HG03103 (cell line): ENCODE data around the gene GFI1.
"Not testable (repeated sequence)": the region's sequence is repeated elsewhere in the genome, so short reads cannot be mapped to it uniquely, and the experiment has no call there.

ENCODE experiments used
- ATAC-seq: cut with Tn5 transposase; IDR thresholded peaks from one replicate; pipeline ENCODE4 v1.9.1; 2021; ENCODE audit warnings: low read depth; ENCODE audit not compliant: unreplicated experiment

GFI1 gene

DNA sequence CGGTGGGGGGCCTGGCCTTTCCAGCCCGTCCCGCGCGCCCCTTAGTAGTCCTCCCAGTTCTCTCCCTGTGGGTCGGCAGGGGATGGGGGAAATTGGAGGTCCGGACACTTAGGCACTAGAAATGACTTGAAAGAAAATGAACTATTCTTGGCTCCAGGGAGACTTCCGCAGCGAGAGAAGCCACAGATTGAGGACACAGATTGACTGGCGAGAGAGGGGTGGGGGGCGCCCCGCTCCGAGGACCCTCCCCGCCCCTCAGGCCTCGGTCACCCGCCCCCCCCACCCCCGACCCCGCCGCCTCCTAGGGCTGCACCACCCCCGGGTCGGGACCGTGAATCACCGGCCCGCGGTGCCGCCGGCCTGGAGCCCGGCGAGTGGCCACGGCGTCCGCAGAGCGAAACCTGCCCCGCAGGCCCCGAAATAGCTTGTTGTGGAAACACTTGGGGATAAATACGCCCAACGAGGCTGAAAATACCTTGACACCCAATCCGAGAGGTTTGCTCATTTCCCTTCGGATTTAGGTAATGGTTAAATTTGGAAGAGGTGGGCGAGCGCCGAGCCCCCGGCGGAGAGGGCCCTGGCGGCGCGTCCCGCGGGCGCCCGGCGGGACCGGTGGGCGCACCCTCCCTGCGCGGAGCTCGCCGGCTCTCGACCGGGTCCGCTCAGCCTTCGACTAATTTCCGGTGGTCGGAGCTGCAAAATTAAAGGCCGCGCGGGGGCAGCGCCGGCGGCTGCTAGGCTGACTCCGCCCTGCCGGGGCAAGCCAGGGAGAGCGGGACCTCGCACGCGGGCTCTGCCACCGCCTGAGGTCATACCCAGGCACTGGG lies at the start of gene GFI1:
GFI1 (minus strand) TSS at position 675 of the 827 bp plus-strand sequence. CDS start 3,438 bp downstream, outside the sequence.
- peak; percentile 15 for ATAC-seq

GRCh38 chr1:92532371-92532770 lies 45.6 kb upstream of the GFI1 start:
- not testable (repeated sequence) for ATAC-seq

DNA sequence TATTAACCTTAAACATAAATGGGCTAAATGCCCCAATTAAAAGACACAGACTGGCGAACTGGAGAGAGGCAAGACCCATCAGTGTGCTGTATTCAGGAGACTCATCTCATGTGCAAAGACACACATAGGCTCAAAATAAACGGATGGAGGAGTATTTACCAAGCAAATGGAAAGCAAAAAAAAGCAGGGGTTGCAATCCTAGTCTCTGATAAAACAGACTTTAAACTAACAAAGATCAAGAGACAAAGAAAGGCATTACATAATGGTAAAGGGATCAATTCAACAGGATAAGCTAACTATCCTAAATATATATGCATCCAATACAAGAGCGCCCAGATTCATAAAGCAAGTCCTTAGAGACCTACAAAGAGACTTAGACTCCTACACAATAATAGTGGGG lies 45.2 kb upstream of the GFI1 start:
- ATAC-seq: not testable (repeated sequence)

DNA sequence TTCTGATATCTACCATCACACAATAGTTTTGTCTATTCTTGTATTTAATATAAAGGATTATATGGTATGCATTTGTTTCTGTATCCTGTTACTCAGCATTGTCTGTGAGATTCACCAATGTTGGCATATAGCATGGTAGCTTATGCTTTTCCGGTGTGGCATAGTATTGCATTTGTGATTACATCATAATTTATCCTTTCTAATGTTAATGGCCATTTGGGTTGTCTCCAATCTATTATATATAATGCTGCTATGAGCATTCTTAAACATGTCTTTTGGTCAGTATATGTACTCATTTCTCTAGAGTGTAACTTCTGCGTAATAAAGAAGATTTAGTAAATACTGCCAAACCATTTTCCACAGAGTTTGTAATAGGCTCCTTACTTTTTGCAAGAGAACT lies 40.9 kb upstream of the GFI1 start:
- no peak for ATAC-seq

DNA sequence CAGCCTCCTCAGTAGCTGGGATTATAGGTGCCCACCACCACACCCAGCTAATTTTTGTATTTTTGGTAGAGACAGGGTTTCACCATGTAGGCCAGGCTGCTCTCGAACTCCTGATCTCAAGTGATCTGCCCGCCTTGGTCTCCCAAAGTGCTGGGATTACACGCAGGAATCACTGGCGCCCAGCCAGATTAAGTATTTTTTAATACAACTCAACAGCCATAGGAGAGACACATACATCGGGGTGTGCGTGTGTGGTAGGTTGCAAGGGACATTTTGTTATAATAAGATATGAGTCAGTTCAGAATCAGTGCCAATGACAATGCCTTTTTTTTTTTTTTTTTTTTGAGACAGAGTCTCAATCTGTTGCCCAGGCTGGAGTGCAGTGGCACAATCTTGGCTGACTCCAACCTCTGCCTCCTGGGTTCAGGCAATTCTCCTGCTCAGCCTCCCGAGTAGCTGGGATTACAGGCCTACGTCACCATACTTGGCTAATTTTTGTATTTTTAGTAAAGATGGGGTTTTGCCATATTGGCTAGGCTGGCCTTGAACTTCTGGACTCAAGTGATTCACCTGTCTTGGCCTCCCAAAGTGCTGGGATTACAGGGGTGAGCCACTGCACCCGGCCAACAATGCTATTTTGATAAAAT lies 38.3 kb upstream of the GFI1 start:
- not testable (repeated sequence) for ATAC-seq

GRCh38 chr1:92519043-92519442 lies 32.3 kb upstream of the GFI1 start:
- ATAC-seq: no peak

DNA sequence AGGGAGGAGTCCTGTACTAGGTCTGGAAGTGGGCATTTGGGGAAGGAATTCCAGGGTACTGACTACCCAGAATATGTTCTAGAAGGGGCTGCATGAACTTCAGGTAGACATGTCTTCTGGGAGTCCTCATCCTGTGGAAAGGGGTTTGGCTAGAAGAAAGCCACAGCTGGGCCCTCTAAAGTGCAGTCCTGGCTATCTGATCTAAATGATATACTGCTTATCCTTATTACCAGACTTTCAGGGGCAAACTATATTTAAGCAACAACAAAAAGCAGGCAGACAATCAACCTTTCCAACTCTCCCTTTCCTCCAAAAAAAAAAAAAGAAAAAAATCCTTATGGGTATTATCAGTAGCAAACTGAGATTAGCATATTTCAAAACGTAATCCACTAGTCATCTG lies 29.8 kb upstream of the GFI1 start:
- ATAC-seq: no peak

DNA sequence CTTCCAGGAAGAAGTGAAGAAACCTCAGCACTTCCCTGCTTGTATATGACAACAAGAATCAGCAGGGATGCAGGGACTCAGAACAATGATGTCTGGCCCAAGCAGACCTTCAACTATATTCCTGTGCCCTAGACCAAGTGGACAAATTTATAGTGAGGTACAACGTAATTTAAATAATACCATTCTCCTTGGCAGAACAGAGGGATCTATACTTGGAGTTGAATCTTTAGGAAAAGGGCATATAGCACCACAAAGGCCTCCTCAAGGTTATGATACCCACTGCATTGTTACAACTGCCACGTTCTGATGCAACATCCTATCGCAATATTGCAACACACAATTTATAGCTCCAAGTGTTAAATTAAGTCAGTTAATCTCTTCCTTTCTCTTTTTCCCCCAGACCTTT lies 29.1 kb upstream of the GFI1 start:
- no peak for ATAC-seq

GRCh38 chr1:92511541-92511940 lies 24.8 kb upstream of the GFI1 start:
- no peak for ATAC-seq

DNA sequence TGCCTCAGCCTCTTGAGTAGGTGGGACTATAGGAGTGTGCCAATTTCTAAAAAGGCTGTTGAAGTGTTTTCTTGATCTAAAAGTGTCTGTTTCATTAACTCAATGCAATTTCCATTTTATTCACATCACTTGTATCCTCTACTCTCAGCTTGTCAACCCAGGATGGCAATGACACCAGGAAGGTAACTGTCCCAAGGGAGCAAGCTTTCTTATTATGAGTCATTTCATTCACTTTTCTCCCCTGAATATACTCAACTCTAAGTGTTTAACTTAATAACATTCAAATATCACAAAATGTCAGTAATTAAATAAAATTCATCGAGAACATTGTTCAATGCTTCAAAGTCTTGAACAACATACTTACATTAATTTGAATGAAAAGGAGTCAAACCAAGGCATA lies 22.9 kb upstream of the GFI1 start:
- no peak for ATAC-seq

DNA sequence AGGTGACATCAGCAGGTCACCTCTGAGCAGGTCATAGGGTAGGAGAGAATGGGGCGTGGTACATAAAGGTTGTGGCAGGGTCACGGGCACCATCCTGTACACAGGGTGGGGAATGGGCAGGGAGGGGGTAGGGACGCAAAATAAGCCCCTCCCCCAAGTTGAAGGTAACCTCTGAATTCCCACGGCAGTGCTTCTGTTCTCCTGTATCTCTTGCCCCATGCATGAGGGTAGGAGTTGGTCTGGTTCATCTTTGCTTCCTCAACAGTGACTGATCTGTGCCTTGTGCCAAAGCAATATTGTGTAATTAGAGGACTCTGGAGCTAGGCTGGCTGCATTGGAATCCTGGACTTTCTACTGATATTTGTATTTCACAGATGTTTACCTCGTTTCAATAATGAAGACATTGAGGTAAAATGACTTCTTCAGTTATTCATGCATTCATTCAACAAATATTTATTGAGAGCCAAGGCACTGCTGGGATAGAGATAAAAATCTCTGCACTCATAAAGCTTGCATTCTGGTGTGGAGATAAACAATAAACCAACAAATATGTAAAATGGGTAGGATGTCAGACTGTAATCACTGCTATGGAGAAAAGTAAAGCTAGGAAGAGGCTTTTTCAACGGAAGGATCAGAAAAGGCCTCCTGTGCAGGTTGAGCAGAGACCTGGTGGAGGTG lies 18.4 kb upstream of the GFI1 start:
- no peak for ATAC-seq

DNA sequence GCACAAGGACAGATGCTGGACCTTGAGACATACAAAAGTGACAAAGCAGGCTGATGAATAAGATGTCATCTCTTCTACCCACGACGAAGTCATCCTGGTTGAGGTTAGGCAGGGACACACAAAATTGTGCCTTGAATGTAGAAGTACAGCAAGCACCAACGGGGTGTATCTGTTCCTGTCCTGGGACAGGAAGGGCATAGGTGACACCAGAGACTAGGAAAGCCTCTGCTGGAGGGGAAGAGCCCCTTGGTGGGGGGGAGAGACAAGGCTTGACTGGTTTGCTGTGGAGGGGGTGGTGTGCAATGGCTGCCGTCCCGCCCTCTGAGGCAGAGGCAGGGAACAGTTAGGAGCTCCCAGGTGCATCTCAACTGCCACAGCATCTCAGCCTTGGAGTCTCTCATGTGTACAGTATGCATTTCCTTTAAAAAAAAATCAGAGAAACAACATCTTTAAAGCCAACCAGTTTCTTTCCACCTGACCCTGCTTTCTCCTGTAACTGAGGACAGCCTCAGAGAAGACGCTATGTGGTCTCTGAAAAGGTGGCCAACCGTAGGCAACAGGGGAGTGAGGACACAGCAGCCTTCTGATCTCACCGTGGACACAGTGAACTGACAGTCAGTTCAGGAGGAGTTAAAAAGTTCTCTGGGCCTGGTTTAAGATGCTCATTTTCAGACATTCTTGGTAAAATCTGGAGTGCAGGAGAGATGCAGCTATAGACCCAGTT lies 17.7 kb upstream of the GFI1 start:
- no peak for ATAC-seq

DNA sequence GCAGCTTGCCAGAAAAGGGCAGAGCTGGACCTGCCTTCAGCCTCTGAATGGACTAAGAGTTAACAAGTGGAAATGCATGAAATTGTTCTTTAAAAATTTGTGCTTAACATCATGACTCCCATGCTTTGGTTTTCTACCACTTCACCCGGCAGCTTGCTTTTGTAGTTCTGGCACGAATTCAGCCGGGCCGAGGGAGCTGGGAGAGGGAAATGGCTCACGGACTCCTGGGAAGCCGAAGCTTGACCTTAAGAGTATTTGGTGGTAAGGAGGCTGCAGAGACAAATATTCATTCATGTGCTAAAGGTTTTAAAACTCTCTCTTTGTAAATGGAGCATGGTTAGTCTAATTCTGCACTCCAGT lies 17.2 kb upstream of the GFI1 start:
- no peak for ATAC-seq

GRCh38 chr1:92503043-92503925 lies 16.6 kb upstream of the GFI1 start:
- no peak for ATAC-seq

- no peak for ATAC-seq
Observed at GRCh38 chr1:92502247-92502646, 15.5 kb upstream of the GFI1 start.

DNA sequence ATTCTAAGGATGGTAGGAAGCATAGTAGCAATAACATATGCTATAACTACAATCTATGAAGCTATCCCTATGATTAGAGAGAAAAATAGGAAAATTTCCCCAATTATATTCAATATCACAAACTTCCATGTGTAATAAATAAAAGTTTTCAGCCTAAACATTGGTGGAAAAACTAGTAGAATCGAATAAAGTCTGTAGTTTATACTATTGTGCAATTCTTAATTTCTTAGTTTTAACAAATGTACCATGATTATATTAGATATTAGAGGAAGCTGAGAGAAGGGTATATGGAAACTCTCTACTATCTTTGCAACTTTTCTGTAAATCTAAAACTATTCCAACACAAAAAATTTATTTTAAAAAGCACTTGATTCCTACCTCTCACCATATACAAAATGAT lies 13.8 kb upstream of the GFI1 start:
- no peak for ATAC-seq

GRCh38 chr1:92495392-92496063 lies 8.8 kb upstream of the GFI1 start:
- ATAC-seq: no peak

GRCh38 chr1:92494485-92495141 lies 7.9 kb upstream of the GFI1 start:
- ATAC-seq: no peak

- ATAC-seq: no peak
Observed at GRCh38 chr1:92493139-92493538, 6.4 kb upstream of the GFI1 start.
